Panc1 (cell line): ENCODE results near the gene LCORL.

ENCODE experiments used
- CTCF ChIP-seq: fragments of 450-650 bp; IDR thresholded peaks from 2 replicates; pipeline ENCODE4 v1.5.1; 2017; ENCODE audit warnings: mild to moderate bottlenecking
- POLR2AphosphoS5 ChIP-seq: IDR thresholded peaks from 2 replicates; pipeline ENCODE4 v1.6.1; 2012; ENCODE audit warnings: mild to moderate bottlenecking, low read depth, low read length, moderate library complexity
- REST ChIP-seq, 2 experiments: IDR thresholded peaks; 2 replicates each; pipeline ENCODE4 v1.6.1; 2011 to 2012; ENCODE audit warnings: low read depth in 2 of 2, control low read depth in 1 of 2, low read length in 1 of 2, mild to moderate bottlenecking in 1 of 2, moderate library complexity in 1 of 2; ENCODE audit not compliant: insufficient read depth in 1 of 2
- SIN3A ChIP-seq: IDR thresholded peaks from 2 replicates; pipeline ENCODE4 v1.6.1; 2012; ENCODE audit warnings: low read depth, mild to moderate bottlenecking, low read length, moderate library complexity, borderline replicate concordance; ENCODE audit not compliant: insufficient read depth
- TCF7L2 ChIP-seq: IDR thresholded peaks from 2 replicates; pipeline ENCODE4 v1.6.1; 2011; ENCODE audit warnings: mild to moderate bottlenecking, low read depth, low read length, inconsistent platforms

DNA sequence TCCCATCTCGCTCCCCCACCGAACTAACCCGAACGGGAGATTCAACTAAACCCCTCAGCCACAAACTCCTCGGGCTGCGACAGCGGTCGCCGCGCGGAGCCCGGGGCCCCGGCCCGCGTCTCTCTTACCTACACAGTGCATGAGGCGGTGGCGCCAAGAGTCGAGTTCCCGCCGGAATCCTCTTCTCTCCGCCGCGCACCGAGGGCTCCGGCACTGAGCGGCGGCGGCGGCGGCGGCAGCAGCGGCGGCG lies 160 bp downstream of the LCORL start:
- no peak for TF ChIP-seq CTCF
- TF ChIP-seq POLR2AphosphoS5, result no peak
- TF ChIP-seq REST (IDR thresholded peaks at IDR 0.05; ENCODE audit: insufficient read depth in 1 of 2, low read depth in 2 of 2, low read length in 1 of 2), result no peak
- no peak for TF ChIP-seq TCF7L2
- no peak for TF ChIP-seq SIN3A
